ENCODE measurements around the gene ECI1.
"Not testable (repeated sequence)": the region's sequence is repeated elsewhere in the genome, so short reads cannot be mapped to it uniquely, and the experiment has no call there.

ECI1 gene

GRCh38 chr16:2209258-2210008, 42.0 kb downstream of the ECI1 start:
- no peak for DNase-seq

- DNase-seq = no peak
Observed at GRCh38 chr16:2208772-2209171, 42.6 kb downstream of the ECI1 start.

GRCh38 chr16:2208308-2208707, 43.1 kb downstream of the ECI1 start:
- DNase-seq = no peak

GRCh38 chr16:2207872-2208271, 43.5 kb downstream of the ECI1 start:
- no peak for DNase-seq

GRCh38 chr16:2206780-2207433, 44.5 kb downstream of the ECI1 start:
- no peak for DNase-seq

GRCh38 chr16:2206420-2206779, 45.0 kb downstream of the ECI1 start:
- no peak for DNase-seq

GRCh38 chr16:2205967-2206313, 45.4 kb downstream of the ECI1 start:
- no peak for DNase-seq

- peak; percentile 89 for DNase-seq
Observed at GRCh38 chr16:2205104-2205966, 46.1 kb downstream of the ECI1 start, which contains the start of gene MLST8. TSS of gene MLST8 (plus strand) at chr16:2205454. CDS start at chr16:2206086, 632 bp downstream.

- no peak for DNase-seq
Observed at GRCh38 chr16:2204416-2205103, 46.8 kb downstream of the ECI1 start.

- DNase-seq = not testable (repeated sequence)
Observed at GRCh38 chr16:2203119-2203688, 48.2 kb downstream of the ECI1 start.

- DNase-seq = no peak
Observed at GRCh38 chr16:2200313-2200712, 51.1 kb downstream of the ECI1 start.

- no peak for DNase-seq
Observed at GRCh38 chr16:2199621-2200139, 51.7 kb downstream of the ECI1 start.

GRCh38 chr16:2199095-2199494, 52.3 kb downstream of the ECI1 start:
- DNase-seq = no peak

GRCh38 chr16:2198283-2198682, 53.1 kb downstream of the ECI1 start:
- DNase-seq = no peak

GRCh38 chr16:2197765-2198164, 53.6 kb downstream of the ECI1 start:
- no peak for DNase-seq

GRCh38 chr16:2196981-2197511, 54.3 kb downstream of the ECI1 start:
- DNase-seq = no peak

- no peak for DNase-seq
Observed at GRCh38 chr16:2196162-2196980, 55.0 kb downstream of the ECI1 start, which contains the start of gene CASKIN1. TSS of gene CASKIN1 (minus strand) at chr16:2196605. CDS start at chr16:2196432, 173 bp downstream.

- no peak for DNase-seq
Observed at GRCh38 chr16:2195322-2196161, 55.8 kb downstream of the ECI1 start.

- peak; percentile 48 for DNase-seq
Observed at GRCh38 chr16:2194852-2195321, 56.5 kb downstream of the ECI1 start.
